Gastrocnemius medialis (tissue), 4 donors: ENCODE results near the gene ESR1. TPM values are rescaled to one million over a fixed set of nuclear protein-coding genes. Genes with fewer than 3 reads are reported as not detected.

ENCODE experiments used
- ATAC-seq, 2 donors: fragments of 150-250 bp; one replicate each; pipeline ENCODE4 v1.9.1; 2016
- DNase-seq, 2 donors: peaks; one replicate each; pipeline ENCODE4 v3.0.0-alpha.2; 2019
- H3K27ac ChIP-seq, 4 donors: fragments of 200-600 bp; sonication (generic); 1 replicate in 1 of 4; 2 replicates in 3 of 4; pipeline ENCODE4 v1.5.1; 2016 to 2018; ENCODE audit warnings: mild to moderate bottlenecking in 2 of 4, moderate library complexity in 1 of 4
- H3K27me3 ChIP-seq, 3 donors: fragments of 200-600 bp; sonication (generic) in 2 of 3; 1 replicate in 1 of 3; 2 replicates in 2 of 3; pipeline versions ENCODE4 v1.5.1 to v1.6.0; 2016 to 2019; ENCODE audit warnings: mild to moderate bottlenecking in 1 of 3, moderate library complexity in 1 of 3
- H3K36me3 ChIP-seq, 2 donors: fragments of 200-600 bp; sonication (generic) in 1 of 2; one replicate each; pipeline ENCODE4 v1.5.1; 2017 to 2018
- H3K4me1 ChIP-seq, 2 donors: fragments of 200-600 bp; sonication (generic) in 1 of 2; one replicate each; pipeline ENCODE4 v1.5.1; 2016 to 2017; ENCODE audit warnings: mild to moderate bottlenecking in 2 of 2
- H3K4me3 ChIP-seq, 4 donors: fragments of 200-600 bp; sonication (generic) in 3 of 4; 1 replicate in 1 of 4; 2 replicates in 3 of 4; pipeline ENCODE4 v1.5.1; 2016 to 2019; ENCODE audit warnings: mild to moderate bottlenecking in 2 of 4
- H3K9me3 ChIP-seq, 3 donors: fragments of 200-600 bp; sonication (generic) in 2 of 3; 1 replicate in 1 of 3; 2 replicates in 2 of 3; pipeline ENCODE4 v1.5.1; 2016 to 2019
- POLR2A ChIP-seq, 2 donors: fragments of 450-650 bp; IDR thresholded peaks; one replicate each; pipeline ENCODE4 v1.6.1; 2017; ENCODE audit warnings: antibody characterized with exemption in 2 of 2, mild to moderate bottlenecking in 2 of 2, moderate library complexity in 2 of 2
- in situ Hi-C, 4 donors: fragments of 200-750 bp; cut with MboI; loops; one replicate each; pipeline versions ENCODE4 v1.15.0 to v1.8.0; 2017; ENCODE audit warnings: low sequenced_read_pairs in 4 of 4
- intact Hi-C: fragments of 100-400 bp; cut with DNase I; formaldehyde crosslinking; loops from one replicate; pipeline ENCODE4 v1.15.1; 2023; ENCODE audit warnings: low total_unique reads
- total RNA-seq, 4 donors: library from RNA; depleted of rRNA; stranded (reverse); fragments of >200 nt; gene quantifications; one replicate each; pipeline versions ENCODE4 v1.1.0 to v1.2.3, GENCODE V29; 2016
- TF ChIP-seq, protein P1 (sequence below), 5 experiments: fragments of 450-650 bp in 3 of 5; fragments of 200-600 bp in 2 of 5; sonication (generic) in 2 of 5; IDR thresholded peaks in 4 of 5; conservative IDR thresholded peaks in 1 of 5; 1 replicate in 4 of 5; 2 replicates in 1 of 5; pipeline ENCODE4 v1.5.1; 2016 to 2019; ENCODE audit warnings: antibody characterized with exemption in 5 of 5, mild to moderate bottlenecking in 3 of 5, moderate library complexity in 3 of 5

The ESR1 gene
- total RNA-seq, 4 donors from 2014 or later, result 0.61 to 1.1 (median 1.1) TPM

DNA sequence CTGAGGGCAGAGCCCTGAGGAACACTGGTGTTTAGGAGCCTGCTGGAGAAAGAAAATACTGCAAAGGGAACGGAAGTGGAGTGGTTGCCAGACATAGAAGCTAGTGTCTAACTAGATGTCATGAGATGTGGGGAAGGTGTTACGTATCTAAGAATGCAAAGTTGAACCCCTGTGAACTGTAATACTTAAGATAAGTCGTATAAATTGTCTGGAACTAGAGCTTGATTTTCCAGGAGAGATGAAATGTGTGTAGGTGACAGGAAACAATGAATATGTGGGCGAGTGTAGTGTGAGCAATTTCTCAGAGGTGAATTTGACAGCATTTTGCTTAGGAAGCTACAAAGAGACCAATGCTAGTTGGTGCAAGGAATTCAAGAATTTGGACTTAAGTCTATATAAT lies 27.9 kb downstream of the ESR1 start:
- TF ChIP-seq, protein P1, sequence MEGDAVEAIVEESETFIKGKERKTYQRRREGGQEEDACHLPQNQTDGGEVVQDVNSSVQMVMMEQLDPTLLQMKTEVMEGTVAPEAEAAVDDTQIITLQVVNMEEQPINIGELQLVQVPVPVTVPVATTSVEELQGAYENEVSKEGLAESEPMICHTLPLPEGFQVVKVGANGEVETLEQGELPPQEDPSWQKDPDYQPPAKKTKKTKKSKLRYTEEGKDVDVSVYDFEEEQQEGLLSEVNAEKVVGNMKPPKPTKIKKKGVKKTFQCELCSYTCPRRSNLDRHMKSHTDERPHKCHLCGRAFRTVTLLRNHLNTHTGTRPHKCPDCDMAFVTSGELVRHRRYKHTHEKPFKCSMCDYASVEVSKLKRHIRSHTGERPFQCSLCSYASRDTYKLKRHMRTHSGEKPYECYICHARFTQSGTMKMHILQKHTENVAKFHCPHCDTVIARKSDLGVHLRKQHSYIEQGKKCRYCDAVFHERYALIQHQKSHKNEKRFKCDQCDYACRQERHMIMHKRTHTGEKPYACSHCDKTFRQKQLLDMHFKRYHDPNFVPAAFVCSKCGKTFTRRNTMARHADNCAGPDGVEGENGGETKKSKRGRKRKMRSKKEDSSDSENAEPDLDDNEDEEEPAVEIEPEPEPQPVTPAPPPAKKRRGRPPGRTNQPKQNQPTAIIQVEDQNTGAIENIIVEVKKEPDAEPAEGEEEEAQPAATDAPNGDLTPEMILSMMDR (IDR thresholded peaks at IDR 0.05 in 4 of 5, conservative IDR thresholded peaks at IDR 0.05 in 1 of 5), result no peak
- TF ChIP-seq POLR2A (IDR thresholded peaks at IDR 0.05), result no peak
- in situ Hi-C loops (no loop called here), intact Hi-C loops (no loop called here)
- H3K4me3 ChIP-seq, result no peak overlapping the region
- no peaks in the 10 kb centered on the region for H3K27me3 ChIP-seq
- ATAC-seq, result no peak
- no peak for DNase-seq
- no peaks in the 10 kb centered on the region for H3K36me3 ChIP-seq
- H3K9me3 ChIP-seq, result no peaks in the 10 kb centered on the region
- no peak overlapping the region for H3K27ac ChIP-seq
- peaks cover 1 to 8% of the 10 kb centered on the region in 2 donors for H3K4me1 ChIP-seq

DNA sequence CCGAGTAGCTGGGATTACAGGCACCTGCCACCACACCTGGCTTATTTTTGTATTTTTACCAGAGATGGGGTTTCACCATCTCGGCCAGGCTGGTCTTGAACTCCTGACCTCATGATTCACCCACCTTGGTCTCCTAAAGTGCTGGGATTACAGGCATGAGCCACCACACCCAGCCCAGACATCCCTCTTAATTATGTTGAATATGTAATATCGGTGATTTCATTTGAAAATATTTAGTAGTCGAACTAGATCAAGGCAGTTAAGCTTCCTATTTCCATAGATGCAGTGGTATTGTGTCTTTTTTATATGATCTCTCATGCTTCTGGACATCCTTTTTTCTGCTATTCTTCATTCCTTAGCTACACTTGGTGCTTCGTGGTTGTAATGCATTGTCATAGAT lies 29.7 kb downstream of the ESR1 start:
- TF ChIP-seq, protein P1 (IDR thresholded peaks at IDR 0.05 in 4 of 5, conservative IDR thresholded peaks at IDR 0.05 in 1 of 5), result no peak
- no peak for TF ChIP-seq POLR2A (IDR thresholded peaks at IDR 0.05)
- ATAC-seq (no peak), DNase-seq (no peak)
- H3K27me3 ChIP-seq, result no peaks in the 10 kb centered on the region
- intact Hi-C loops (no loop called here), in situ Hi-C loops (no loop called here)
- no peak overlapping the region for H3K27ac ChIP-seq
- H3K9me3 ChIP-seq, result no peaks in the 10 kb centered on the region
- H3K4me1 ChIP-seq, result peaks cover 0 to 8% of the 10 kb centered on the region in 2 donors
- no peak overlapping the region for H3K4me3 ChIP-seq
- no peaks in the 10 kb centered on the region for H3K36me3 ChIP-seq

DNA sequence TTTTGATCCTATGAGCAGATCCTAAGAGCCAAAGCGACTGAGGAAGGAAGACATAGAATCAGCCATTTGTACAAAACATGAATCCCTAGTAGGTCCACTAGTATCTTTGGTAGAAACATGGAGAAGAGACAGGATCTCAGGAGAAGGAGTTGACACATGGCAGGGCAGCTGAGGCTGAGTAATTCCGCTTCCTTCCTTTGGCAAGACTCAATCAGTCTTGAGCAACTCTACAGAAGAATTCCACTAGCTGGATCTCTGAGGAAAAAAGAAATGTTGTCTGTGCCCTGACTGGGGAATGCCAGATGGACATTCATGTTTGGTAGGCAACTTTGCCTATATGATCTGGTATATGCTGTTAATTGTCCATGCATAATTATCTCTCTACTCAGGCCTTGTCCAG lies 35.3 kb downstream of the ESR1 start:
- Histone ChIP-seq H3K4me3 (no peak overlapping the region), H3K36me3 (no peaks in the 10 kb centered on the region), H3K4me1 (no peaks in the 10 kb centered on the region), H3K9me3 (no peaks in the 10 kb centered on the region), H3K27me3 (no peaks in the 10 kb centered on the region), H3K27ac (no peak overlapping the region)
- in situ Hi-C loops (no loop called here), intact Hi-C loops (no loop called here)
- no peak for ATAC-seq
- TF ChIP-seq POLR2A (IDR thresholded peaks at IDR 0.05), result no peak
- TF ChIP-seq, protein P1 (IDR thresholded peaks at IDR 0.05 in 4 of 5, conservative IDR thresholded peaks at IDR 0.05 in 1 of 5), result no peak
- DNase-seq, result no peak

DNA sequence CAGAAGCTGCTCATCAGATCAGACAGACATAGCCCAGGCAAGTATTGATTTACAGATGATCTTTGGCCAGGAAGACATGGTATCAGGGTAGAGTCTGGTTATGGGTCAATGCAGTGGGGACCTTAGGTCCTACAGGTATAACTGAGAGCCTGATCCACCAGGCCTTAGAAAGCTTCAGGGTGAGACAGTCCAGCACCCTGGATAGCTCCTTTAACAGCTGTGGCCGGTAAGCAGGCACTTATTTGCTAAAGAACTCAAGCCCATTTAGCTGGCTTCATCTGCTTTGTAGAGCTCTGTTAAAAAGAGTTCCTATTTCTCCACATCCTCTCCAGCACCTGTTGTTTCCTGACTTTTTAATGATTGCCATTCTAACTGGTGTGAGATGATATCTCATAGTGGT lies 39.6 kb downstream of the ESR1 start:
- Histone ChIP-seq H3K4me1 (no peaks in the 10 kb centered on the region), H3K27ac (no peak overlapping the region), H3K36me3 (no peaks in the 10 kb centered on the region), H3K9me3 (no peaks in the 10 kb centered on the region), H3K4me3 (no peak overlapping the region), H3K27me3 (no peaks in the 10 kb centered on the region)
- no peak for DNase-seq
- in situ Hi-C loops (no loop called here), intact Hi-C loops (no loop called here)
- TF ChIP-seq, protein P1 (IDR thresholded peaks at IDR 0.05 in 4 of 5, conservative IDR thresholded peaks at IDR 0.05 in 1 of 5), result no peak
- no peak for TF ChIP-seq POLR2A (IDR thresholded peaks at IDR 0.05)
- ATAC-seq, result no peak

DNA sequence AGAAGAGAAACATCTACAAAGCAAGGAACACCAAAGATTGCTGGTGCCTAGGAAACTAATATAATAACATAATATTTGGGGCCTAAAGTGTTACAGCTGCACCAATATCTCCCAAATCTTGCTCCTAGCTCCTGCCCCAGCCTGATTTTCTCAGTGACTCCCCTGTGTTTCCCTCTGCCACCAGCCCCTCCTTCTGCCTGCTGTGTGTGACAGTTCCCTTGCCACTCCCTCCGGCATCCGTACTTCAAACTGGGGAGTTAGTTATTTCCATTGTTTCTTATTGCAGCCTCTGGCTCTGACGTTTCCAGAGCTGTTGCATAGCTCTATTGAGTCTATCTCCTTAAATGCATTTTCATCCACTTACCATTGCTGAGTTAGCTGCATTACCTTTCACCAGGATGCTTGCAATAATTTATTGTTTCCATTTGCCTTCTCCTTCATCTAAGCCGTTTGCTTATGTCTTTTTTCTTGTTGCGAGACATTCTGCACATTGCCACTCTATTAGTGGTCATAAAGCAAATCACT lies 43.1 kb downstream of the ESR1 start:
- TF ChIP-seq POLR2A (IDR thresholded peaks at IDR 0.05), result no peak
- TF ChIP-seq, protein P1 (IDR thresholded peaks at IDR 0.05 in 4 of 5, conservative IDR thresholded peaks at IDR 0.05 in 1 of 5), result no peak
- Histone ChIP-seq H3K4me1 (no peaks in the 10 kb centered on the region), H3K27me3 (no peaks in the 10 kb centered on the region), H3K9me3 (no peaks in the 10 kb centered on the region), H3K4me3 (no peak overlapping the region), H3K36me3 (no peaks in the 10 kb centered on the region), H3K27ac (no peak overlapping the region)
- DNase-seq (no peak), ATAC-seq (no peak)
- in situ Hi-C loops (no loop called here), intact Hi-C loops (no loop called here)
